ENCODE data around the gene UPK2. TPM values are rescaled to one million over a fixed set of nuclear protein-coding genes. Genes with fewer than 3 reads are reported as not detected.

The UPK2 gene
- polyA plus RNA-seq, 1 donor (not counting 4 experiments of a cell fraction or from before 2014, with no cell fraction given), result 0.20 TPM

DNA sequence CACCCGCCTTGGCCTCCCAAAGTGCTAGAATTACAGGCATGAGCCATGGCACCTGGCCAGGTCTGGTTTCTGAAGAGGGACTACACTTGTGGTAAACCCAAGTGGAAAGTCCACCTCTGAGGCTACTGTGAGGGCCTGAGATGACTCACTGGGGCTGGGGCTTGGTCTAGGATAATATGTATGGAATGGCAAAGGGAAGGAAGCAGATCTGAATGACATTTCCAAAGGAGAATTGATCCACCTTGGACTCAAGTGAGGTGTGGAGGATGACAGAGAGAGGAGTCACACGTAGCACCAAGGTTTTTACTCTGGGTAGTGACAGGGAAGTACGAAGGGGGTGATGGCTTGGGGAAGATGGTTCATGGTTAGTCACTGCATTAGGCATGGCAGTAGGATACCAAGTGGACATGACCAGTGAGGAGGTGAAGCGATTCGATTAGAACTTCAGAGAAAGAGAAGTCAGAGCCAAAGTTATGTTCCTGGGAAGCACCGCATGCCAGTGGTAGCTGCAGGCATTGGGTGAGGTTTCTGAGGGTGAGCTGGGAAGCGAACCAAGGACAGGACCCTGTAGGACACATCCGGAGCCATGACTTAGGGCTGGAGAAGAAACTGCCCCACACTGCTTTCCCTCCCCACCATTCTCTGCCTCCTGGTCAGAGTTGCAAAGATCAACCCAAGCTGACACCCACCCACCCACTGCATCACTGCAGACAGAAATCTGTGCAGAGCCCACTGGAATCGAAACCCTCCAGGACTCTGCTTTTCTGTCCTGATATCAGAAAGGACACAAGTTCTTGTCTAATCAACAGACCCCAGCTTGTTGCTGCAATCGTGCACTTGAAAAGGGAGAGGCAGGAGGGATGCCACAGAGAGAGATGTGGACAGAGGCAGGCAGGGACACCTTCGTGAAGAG, 17.4 kb upstream of the UPK2 start:
- no peak overlapping the region for H2AFZ ChIP-seq (ENCODE audit: control insufficient read depth, low read length)
- FAIRE-seq (peak; percentile 93), DNase-seq (ENCODE audit: low read depth, low spot score) (no peak)
- no peaks in the 10 kb centered on the region for H4K20me1 ChIP-seq (ENCODE audit: control insufficient read depth, extremely low read depth, insufficient read depth, low read length)
- no peaks in the 10 kb centered on the region for H3K79me2 ChIP-seq (ENCODE audit: control insufficient read depth, insufficient read depth, low read length)
- H3K27ac ChIP-seq (ENCODE audit: control insufficient read depth, insufficient read depth, low read length), result peak overlapping the region; percentile 11
- no peaks in the 10 kb centered on the region for H3K36me3 ChIP-seq (ENCODE audit: control insufficient read depth in 2 of 2, extremely low read depth in 1 of 2, insufficient read depth in 2 of 2, low read length in 2 of 2)
- H3K9ac ChIP-seq (ENCODE audit: control insufficient read depth, extremely low read depth, insufficient read depth, low read length), result no peak overlapping the region
- H3K9me3 ChIP-seq (ENCODE audit: control insufficient read depth, low read depth, low read length), result no peaks in the 10 kb centered on the region
- H3K4me3 ChIP-seq (ENCODE audit: control insufficient read depth in 2 of 3, extremely low read depth in 1 of 3, insufficient read depth in 2 of 3, low read depth in 1 of 3, low read length in 3 of 3), result no peak overlapping the region
- no peak for TF ChIP-seq EZH2 (IDR thresholded peaks at IDR 0.05; ENCODE audit: low read length)
- TF ChIP-seq, protein P1, sequence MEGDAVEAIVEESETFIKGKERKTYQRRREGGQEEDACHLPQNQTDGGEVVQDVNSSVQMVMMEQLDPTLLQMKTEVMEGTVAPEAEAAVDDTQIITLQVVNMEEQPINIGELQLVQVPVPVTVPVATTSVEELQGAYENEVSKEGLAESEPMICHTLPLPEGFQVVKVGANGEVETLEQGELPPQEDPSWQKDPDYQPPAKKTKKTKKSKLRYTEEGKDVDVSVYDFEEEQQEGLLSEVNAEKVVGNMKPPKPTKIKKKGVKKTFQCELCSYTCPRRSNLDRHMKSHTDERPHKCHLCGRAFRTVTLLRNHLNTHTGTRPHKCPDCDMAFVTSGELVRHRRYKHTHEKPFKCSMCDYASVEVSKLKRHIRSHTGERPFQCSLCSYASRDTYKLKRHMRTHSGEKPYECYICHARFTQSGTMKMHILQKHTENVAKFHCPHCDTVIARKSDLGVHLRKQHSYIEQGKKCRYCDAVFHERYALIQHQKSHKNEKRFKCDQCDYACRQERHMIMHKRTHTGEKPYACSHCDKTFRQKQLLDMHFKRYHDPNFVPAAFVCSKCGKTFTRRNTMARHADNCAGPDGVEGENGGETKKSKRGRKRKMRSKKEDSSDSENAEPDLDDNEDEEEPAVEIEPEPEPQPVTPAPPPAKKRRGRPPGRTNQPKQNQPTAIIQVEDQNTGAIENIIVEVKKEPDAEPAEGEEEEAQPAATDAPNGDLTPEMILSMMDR (optimal IDR thresholded peaks at IDR 0.05 in 1 of 3, IDR thresholded peaks at IDR 0.05 in 1 of 3, conservative IDR thresholded peaks at IDR 0.05 in 1 of 3; ENCODE audit: extremely low read depth in 1 of 3, insufficient read depth in 2 of 3, low read length in 3 of 3), result no peak
- peak overlapping the region; percentile 11 for H3K4me2 ChIP-seq (ENCODE audit: control insufficient read depth, extremely low read depth, insufficient read depth, low read depth, low read length)
- H3K9me1 ChIP-seq (ENCODE audit: control insufficient read depth, extremely low read depth, insufficient read depth, low read length), result no peaks in the 10 kb centered on the region
- no peaks in the 10 kb centered on the region for H3K27me3 ChIP-seq (ENCODE audit: control insufficient read depth, extremely low read depth, insufficient read depth, low read length)
- dilution Hi-C loops (cut with MboI; ENCODE audit: extremely low pct_ligation_motif_present, low sequenced_read_pairs), result no loop called here
- H3K4me1 ChIP-seq (ENCODE audit: control insufficient read depth, extremely low read depth, insufficient read depth, low read length), result peaks cover 30% of the 10 kb centered on the region

DNA sequence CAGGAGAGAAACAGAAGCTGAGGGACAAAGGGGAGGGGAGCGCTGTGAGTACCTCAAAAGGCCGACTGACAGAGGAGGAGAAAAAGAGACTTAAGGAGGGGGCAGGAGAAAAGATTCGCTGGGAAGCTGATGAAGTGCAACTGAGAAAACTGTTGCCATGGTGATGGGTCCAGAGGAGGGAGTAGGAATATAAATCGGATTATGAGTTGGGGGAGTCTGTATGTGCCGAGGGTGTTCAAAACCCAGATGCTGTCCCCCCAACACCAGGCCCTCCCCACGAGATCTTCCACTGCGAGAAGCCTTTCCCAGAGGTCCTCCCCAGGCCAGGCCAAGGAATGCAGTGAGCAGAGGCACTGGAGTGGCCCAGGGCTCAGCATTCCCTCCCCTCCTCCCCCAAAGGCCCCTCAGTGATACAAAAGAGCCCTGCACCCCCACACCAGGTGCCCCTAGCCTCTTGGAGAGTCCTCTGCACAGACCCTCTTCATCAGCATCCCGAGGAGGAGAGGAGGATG, 16.6 kb upstream of the UPK2 start:
- no peaks in the 10 kb centered on the region for H3K9me3 ChIP-seq (ENCODE audit: control insufficient read depth, low read depth, low read length)
- no peak for DNase-seq (ENCODE audit: low read depth, low spot score)
- H3K4me3 ChIP-seq (ENCODE audit: control insufficient read depth in 2 of 3, extremely low read depth in 1 of 3, insufficient read depth in 2 of 3, low read depth in 1 of 3, low read length in 3 of 3), result no peak overlapping the region
- no peaks in the 10 kb centered on the region for H3K36me3 ChIP-seq (ENCODE audit: control insufficient read depth in 2 of 2, extremely low read depth in 1 of 2, insufficient read depth in 2 of 2, low read length in 2 of 2)
- dilution Hi-C loops (cut with MboI; ENCODE audit: extremely low pct_ligation_motif_present, low sequenced_read_pairs), result no loop called here
- no peaks in the 10 kb centered on the region for H3K79me2 ChIP-seq (ENCODE audit: control insufficient read depth, insufficient read depth, low read length)
- no peak for FAIRE-seq
- H3K27me3 ChIP-seq (ENCODE audit: control insufficient read depth, extremely low read depth, insufficient read depth, low read length), result no peaks in the 10 kb centered on the region
- peak overlapping the region; percentile 75 for H2AFZ ChIP-seq (ENCODE audit: control insufficient read depth, low read length)
- H3K27ac ChIP-seq (ENCODE audit: control insufficient read depth, insufficient read depth, low read length), result no peak overlapping the region
- no peak overlapping the region for H3K4me2 ChIP-seq (ENCODE audit: control insufficient read depth, extremely low read depth, insufficient read depth, low read depth, low read length)
- TF ChIP-seq, protein P1 (optimal IDR thresholded peaks at IDR 0.05 in 1 of 3, IDR thresholded peaks at IDR 0.05 in 1 of 3, conservative IDR thresholded peaks at IDR 0.05 in 1 of 3; ENCODE audit: extremely low read depth in 1 of 3, insufficient read depth in 2 of 3, low read length in 3 of 3), result no peak
- TF ChIP-seq EZH2 (IDR thresholded peaks at IDR 0.05; ENCODE audit: low read length), result no peak
- H4K20me1 ChIP-seq (ENCODE audit: control insufficient read depth, extremely low read depth, insufficient read depth, low read length), result no peaks in the 10 kb centered on the region
- H3K9me1 ChIP-seq (ENCODE audit: control insufficient read depth, extremely low read depth, insufficient read depth, low read length), result no peaks in the 10 kb centered on the region
- peaks cover 30% of the 10 kb centered on the region for H3K4me1 ChIP-seq (ENCODE audit: control insufficient read depth, extremely low read depth, insufficient read depth, low read length)
- no peak overlapping the region for H3K9ac ChIP-seq (ENCODE audit: control insufficient read depth, extremely low read depth, insufficient read depth, low read length)
